ENCODE data around the gene SYNGR3.

The SYNGR3 gene

GRCh38 chr16:1975432-1976215, 14.1 kb upstream of the SYNGR3 start:
- DNase-seq (ENCODE audit: low read depth), result no peak
- no peak overlapping the region for H3K4me3 ChIP-seq (ENCODE audit: low read depth, low read length)
- TF ChIP-seq CTCF (IDR thresholded peaks at IDR 0.05; ENCODE audit: low read depth, low read length, missing control alignments), result no peak

GRCh38 chr16:1976216-1976520, 13.6 kb upstream of the SYNGR3 start:
- H3K4me3 ChIP-seq (ENCODE audit: low read depth, low read length), result no peak overlapping the region
- DNase-seq (ENCODE audit: low read depth), result no peak
- no peak for TF ChIP-seq CTCF (IDR thresholded peaks at IDR 0.05; ENCODE audit: low read depth, low read length, missing control alignments)

- no peak overlapping the region for H3K4me3 ChIP-seq (ENCODE audit: low read depth, low read length)
- no peak for DNase-seq (ENCODE audit: low read depth)
- no peak for TF ChIP-seq CTCF (IDR thresholded peaks at IDR 0.05; ENCODE audit: low read depth, low read length, missing control alignments)
Observed at GRCh38 chr16:1976951-1977874, 12.6 kb upstream of the SYNGR3 start.

- no peak overlapping the region for H3K4me3 ChIP-seq (ENCODE audit: low read depth, low read length)
- no peak for DNase-seq (ENCODE audit: low read depth)
- no peak for TF ChIP-seq CTCF (IDR thresholded peaks at IDR 0.05; ENCODE audit: low read depth, low read length, missing control alignments)
Observed at GRCh38 chr16:1977875-1978268, 11.9 kb upstream of the SYNGR3 start.

GRCh38 chr16:1978476-1979120, 11.2 kb upstream of the SYNGR3 start:
- no peak overlapping the region for H3K4me3 ChIP-seq (ENCODE audit: low read depth, low read length)
- no peak for TF ChIP-seq CTCF (IDR thresholded peaks at IDR 0.05; ENCODE audit: low read depth, low read length, missing control alignments)

GRCh38 chr16:1979271-1980029, 10.3 kb upstream of the SYNGR3 start:
- DNase-seq (ENCODE audit: low read depth), result no peak
- TF ChIP-seq CTCF (IDR thresholded peaks at IDR 0.05; ENCODE audit: low read depth, low read length, missing control alignments), result no peak
- H3K4me3 ChIP-seq (ENCODE audit: low read depth, low read length), result no peak overlapping the region

More at GRCh38 chr16:1978476-1979120, 11.2 kb upstream of the SYNGR3 start:
- no peak for DNase-seq (ENCODE audit: low read depth)
